ENCODE results near the gene ANXA4. TPM values are rescaled to one million over a fixed set of nuclear protein-coding genes. Genes with fewer than 3 reads are reported as not detected.

The ANXA4 gene
- total RNA-seq, 1 donor from 2014 or later: 6.6 TPM

- no peak for DNase-seq (ENCODE audit: low read depth, low spot score)
- Mint-ChIP-seq H3K27ac (ENCODE audit: unreplicated experiment) (no peak overlapping the region), H3K4me3 (no peak overlapping the region), H3K9me3 (no peaks in the 10 kb centered on the region), H3K4me1 (no peaks in the 10 kb centered on the region), H3K36me3 (ENCODE audit: low read depth) (peaks cover 6% of the 10 kb centered on the region), H3K27me3 (ENCODE audit: low read depth) (no peaks in the 10 kb centered on the region)
- TF ChIP-seq CTCF (conservative IDR thresholded peaks at IDR 0.05): no peak
Measured at GRCh38 chr2:69843993-69844392, 102.1 kb downstream of the ANXA4 start.

- Mint-ChIP-seq H3K9me3 (no peaks in the 10 kb centered on the region), H3K4me3 (no peak overlapping the region), H3K27me3 (ENCODE audit: low read depth) (no peaks in the 10 kb centered on the region), H3K36me3 (ENCODE audit: low read depth) (peaks cover 6% of the 10 kb centered on the region), H3K4me1 (no peaks in the 10 kb centered on the region), H3K27ac (ENCODE audit: unreplicated experiment) (no peak overlapping the region)
- TF ChIP-seq CTCF (conservative IDR thresholded peaks at IDR 0.05): no peak
- DNase-seq (ENCODE audit: low read depth, low spot score): no peak
Measured at GRCh38 chr2:69844560-69844959, 102.6 kb downstream of the ANXA4 start.

- no peak overlapping the region for H3K4me3 Mint-ChIP-seq
- H3K27me3 Mint-ChIP-seq (ENCODE audit: low read depth): no peaks in the 10 kb centered on the region
- peak overlapping the region; percentile 15 for H3K27ac Mint-ChIP-seq (ENCODE audit: unreplicated experiment)
- H3K4me1 Mint-ChIP-seq: no peaks in the 10 kb centered on the region
- H3K36me3 Mint-ChIP-seq (ENCODE audit: low read depth): peaks cover 6% of the 10 kb centered on the region
- no peaks in the 10 kb centered on the region for H3K9me3 Mint-ChIP-seq
- TF ChIP-seq CTCF (conservative IDR thresholded peaks at IDR 0.05): no peak
- DNase-seq (ENCODE audit: low read depth, low spot score): no peak
Measured at GRCh38 chr2:69846182-69847067, 104.5 kb downstream of the ANXA4 start.

GRCh38 chr2:69847068-69847828 lies 105.3 kb downstream of the ANXA4 start:
- H3K27me3 Mint-ChIP-seq (ENCODE audit: low read depth): no peaks in the 10 kb centered on the region
- TF ChIP-seq CTCF (conservative IDR thresholded peaks at IDR 0.05): no peak
- H3K27ac Mint-ChIP-seq (ENCODE audit: unreplicated experiment): no peak overlapping the region
- peaks cover 10% of the 10 kb centered on the region for H3K36me3 Mint-ChIP-seq (ENCODE audit: low read depth)
- H3K9me3 Mint-ChIP-seq: no peaks in the 10 kb centered on the region
- H3K4me3 Mint-ChIP-seq: no peak overlapping the region
- H3K4me1 Mint-ChIP-seq: no peaks in the 10 kb centered on the region
- no peak for DNase-seq (ENCODE audit: low read depth, low spot score)

GRCh38 chr2:69848186-69848790 lies 106.4 kb downstream of the ANXA4 start:
- Mint-ChIP-seq H3K4me3 (no peak overlapping the region), H3K27me3 (ENCODE audit: low read depth) (no peaks in the 10 kb centered on the region), H3K4me1 (no peaks in the 10 kb centered on the region), H3K27ac (ENCODE audit: unreplicated experiment) (no peak overlapping the region), H3K36me3 (ENCODE audit: low read depth) (peaks cover 10% of the 10 kb centered on the region), H3K9me3 (no peaks in the 10 kb centered on the region)
- DNase-seq (ENCODE audit: low read depth, low spot score): no peak
- no peak for TF ChIP-seq CTCF (conservative IDR thresholded peaks at IDR 0.05)

Data from neural crest cell (in vitro differentiated cells).